Measurements from ENCODE around the gene SERPINA3.

The SERPINA3 gene

DNA sequence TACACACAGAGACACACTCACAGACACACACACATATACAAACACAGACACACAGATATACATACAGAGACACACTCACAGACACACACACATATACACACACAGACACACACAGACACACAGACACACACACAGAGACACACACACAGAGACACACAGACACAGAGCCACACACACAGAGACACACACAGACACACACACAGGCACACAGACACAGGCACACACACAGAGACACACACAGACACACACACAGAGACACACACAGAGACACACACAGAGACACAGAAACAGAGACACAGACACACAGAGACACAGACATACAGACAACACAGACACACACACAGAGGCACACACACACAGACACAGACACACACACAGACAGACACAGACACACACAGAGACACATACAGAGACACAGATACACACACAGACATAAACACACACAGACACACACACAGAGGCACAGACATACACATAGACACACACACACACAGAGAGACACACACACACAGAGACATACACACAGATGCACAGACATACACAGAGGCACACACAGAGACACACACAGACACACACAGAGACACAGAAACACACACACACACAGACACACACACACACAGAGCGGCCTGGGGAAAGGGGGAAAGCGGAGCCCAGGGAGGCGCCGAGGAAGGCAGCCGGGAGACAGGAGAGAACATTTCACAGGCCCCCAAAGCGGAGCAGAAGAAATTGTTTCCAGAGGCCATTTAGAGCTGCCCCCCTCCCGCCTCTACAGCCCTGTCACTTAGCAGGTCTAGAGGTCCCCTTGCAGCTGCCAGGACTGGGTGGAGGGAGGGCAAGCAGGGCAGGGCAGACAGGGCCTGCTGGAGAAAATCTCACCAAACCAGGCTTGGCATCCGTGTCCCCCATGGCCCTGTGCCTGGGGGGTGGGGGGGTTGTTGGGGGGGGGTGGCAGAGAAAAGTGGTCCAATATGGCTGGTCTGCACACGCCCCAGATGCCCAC lies 38.9 kb downstream of the SERPINA3 start:
- DNase-seq (ENCODE audit: low read depth in 2 of 3, low spot score in 2 of 3): no peak

DNA sequence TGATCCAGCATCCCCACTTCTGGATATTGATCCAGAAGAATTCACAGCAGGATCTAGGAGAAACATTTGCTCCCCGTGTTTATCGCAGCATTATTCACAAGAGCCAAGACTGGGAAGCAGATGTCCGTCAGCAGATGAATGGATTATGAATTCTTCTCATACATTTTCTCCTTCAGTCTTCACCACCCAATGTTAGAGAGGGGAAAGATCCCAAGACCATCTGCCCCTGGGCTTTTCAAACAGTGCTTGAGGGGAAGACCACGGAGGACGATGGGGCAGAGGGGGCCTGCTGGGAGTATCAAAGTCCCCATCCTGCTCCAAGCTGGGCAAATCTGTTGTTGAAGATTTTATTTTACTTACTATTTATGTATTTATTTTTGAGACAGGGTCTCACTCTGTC lies 41.1 kb downstream of the SERPINA3 start:
- DNase-seq (ENCODE audit: low read depth in 2 of 3, low spot score in 2 of 3): no peak

DNA sequence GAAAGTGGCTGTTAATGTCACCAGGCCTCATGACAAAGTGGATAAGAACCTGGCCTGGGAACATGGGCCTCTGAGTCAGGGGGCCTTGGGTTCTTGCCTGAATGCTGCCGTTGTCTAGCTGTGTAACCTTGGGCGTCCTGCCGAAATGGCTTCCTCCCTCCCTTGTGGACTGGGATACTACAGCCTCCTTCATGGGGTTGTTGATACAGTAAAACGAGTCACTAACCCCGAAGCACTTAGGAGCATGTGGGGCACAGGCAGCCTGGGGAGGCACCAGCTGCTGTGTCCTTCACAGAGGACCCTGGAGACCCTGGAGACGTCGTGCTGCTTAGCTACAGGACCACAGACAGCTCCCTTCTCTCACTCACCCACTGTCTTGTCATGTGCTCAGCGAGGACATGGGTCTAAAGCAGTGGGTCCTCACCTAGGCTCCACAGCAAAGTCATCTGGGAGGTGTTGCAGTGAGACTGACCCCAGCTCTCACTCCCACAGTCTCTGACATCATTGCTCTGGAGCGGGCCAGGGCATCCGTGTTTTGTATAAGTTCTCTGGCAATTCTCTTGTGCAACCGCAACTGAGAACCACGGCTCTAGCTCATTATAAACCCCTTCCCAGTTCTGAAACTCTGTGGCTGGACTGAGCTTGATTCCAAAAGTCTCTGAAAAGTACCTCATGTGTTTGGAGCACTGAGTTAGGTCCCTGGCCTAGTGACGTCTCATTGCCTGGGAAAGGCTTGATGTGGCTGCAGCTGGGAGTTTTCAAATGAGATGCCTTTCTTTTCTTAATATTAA lies 42.1 kb downstream of the SERPINA3 start:
- no peak for DNase-seq (ENCODE audit: low read depth in 2 of 3, low spot score in 2 of 3)

DNA sequence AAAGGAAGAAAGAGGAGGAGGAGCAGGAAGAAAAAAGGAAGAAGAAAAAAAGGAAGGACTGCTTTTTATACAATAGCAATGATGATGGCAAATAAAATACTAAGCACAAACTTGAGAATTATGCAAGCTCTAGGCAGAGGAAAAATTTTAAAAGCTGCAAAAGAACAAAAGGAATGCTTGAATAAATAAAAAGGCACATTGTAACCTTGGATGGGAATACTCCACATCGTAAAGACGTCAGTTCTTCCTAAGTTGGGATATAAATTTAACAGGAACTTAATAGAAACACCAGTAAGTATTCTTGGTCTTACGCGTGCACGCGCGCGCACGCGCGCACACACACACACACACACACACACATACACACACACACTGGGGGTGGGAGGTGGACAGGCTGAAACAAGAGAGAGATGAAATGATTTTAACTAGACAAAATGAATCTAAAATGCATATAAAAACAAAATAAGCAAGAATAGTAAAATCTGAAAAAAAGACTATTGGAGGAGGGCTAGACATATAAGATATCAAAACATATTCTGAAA lies 43.0 kb downstream of the SERPINA3 start:
- DNase-seq (ENCODE audit: low read depth in 2 of 3, low spot score in 2 of 3): no peak

DNA sequence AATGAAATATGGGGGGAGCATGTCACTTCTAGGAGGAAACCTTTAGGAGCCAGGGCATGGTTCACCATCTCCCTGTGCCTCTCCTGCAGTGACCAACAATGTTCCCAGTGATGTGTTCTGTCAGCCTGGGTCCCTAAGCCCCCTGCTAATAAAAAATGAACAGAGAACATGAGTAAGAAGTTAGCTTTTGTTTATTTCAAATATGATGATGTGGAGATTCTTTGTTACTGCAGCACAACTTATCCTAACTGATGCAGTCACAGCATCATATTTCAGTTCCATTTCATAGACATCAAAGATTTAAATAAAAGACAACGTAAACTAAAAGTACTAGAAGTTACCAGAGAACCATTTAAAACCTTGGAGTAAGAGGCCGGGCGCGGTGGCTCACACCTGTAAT lies 43.9 kb downstream of the SERPINA3 start:
- DNase-seq (ENCODE audit: low read depth in 2 of 3, low spot score in 2 of 3): no peak

DNA sequence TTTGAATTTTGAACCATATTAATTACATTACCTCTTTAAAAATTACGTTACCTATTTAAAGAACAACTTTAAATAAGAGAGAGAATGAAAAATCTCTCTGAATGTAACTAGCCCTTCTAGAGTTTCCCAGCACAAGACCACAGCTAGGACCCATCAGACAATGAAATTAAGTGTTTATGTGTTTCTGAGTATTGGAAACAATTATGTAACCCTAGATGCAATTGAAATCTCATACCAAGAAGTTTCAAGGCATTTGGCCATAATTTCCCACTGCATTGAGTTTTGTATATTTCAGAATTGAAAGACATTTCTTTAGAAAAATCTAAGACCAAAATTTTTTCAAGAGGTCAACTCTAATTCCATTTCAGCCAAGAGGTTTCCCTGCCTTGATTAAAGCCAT lies 47.1 kb downstream of the SERPINA3 start:
- DNase-seq (ENCODE audit: low read depth in 2 of 3, low spot score in 2 of 3): no peak

DNA sequence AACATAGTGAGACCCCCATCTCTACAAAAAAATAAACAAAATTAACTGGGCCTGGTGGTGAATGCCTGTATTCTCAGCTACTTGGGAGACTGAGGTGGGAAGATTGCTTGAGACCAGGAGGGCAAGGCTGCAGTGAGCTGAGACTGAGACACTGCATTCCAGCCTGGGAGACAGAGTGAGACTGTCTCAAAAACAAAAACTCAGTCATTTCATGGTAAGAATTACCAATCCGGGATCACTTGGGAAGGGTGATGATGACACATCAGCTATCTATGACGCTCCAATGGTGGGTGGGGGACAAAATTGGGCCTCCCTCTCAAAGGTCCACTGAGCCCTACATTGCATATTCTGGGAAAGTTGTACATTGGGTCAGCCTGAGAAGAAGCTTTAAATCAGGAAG lies 47.7 kb downstream of the SERPINA3 start:
- DNase-seq (ENCODE audit: low read depth in 2 of 3, low spot score in 2 of 3): no peak

DNA sequence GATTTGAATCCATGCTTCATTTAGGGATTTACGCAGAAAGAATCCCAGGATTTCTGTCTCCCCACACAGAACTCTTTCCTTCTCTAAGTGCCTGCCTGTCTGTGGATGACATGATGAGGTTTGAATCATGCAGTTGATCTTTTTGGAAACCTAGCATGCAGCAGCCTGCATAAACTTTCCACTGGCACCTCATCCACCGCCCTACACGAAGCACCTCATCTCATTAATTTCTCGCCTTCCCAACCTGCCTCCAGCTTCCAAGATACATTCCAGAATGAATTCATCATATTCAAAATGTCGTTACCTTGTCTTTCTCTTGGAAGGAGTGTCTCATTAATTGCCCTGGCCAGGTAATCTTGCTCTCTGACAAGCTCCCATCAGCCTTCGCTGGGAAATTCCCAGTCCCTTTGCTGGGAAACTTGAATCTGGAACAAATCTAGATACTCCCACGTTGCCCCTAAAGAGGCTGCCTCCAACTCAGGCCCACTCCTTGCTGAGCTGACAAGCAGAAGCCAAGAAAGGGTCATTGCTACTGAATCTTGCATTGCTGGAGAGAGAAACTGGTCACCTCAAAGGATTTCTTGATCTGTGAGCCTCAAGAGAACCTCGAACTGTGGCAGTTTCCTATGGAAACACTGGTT lies 48.2 kb downstream of the SERPINA3 start:
- DNase-seq (ENCODE audit: low read depth in 2 of 3, low spot score in 2 of 3): no peak

DNA sequence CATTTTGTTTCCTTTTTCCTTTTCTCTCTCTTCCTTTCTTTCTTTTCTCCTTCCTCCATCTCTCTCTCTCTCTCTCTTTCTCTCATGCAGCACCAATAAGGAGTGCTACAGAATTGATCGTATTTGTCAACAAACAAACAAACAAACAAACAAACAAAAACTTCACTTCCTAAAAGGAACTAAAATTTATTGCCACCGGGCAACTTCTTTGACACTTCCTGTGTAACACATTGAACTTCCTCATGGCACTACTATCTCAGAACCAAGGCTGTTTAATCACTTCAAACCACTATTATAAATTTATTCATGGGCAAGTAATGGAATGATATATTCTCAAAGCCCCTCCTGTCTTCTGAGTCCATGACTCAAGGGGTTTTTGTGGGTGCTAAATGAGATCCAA lies 51.3 kb downstream of the SERPINA3 start:
- DNase-seq (ENCODE audit: low read depth in 2 of 3, low spot score in 2 of 3): no peak

DNA sequence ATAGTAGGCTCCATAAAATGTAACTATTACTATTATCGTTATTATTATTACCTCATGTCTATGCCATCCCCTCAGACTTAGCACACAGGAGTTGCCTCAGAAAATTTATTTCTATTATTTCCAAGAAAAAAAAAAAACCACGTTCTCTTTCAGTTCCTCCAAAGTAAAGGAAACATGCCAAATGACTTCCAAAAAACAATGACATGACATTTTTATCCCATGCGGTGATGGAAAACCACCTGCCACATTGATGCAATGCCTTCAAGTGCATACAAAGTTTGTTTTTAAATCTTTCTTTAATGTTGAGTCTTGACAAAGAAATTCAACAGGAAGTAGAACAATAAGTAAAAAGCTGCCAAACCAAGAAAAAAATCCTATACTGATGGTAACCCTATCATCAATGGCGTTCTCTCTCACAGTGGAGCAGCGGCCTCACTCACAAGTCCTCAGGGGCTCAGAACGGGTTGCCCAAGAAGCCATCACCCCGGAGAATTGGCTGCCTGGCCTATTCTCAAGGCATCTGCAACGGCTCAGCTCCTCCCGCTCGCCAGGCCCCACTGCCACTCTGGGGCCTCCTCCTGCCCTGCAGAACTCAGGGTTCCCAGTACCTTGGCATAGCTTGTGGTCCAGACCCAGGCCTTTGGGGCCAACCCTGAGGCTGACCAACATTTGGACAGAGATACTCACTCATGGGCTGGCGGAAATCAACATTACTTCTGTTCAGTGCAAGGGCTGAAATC lies 51.9 kb downstream of the SERPINA3 start:
- no peak for DNase-seq (ENCODE audit: low read depth in 2 of 3, low spot score in 2 of 3)

DNA sequence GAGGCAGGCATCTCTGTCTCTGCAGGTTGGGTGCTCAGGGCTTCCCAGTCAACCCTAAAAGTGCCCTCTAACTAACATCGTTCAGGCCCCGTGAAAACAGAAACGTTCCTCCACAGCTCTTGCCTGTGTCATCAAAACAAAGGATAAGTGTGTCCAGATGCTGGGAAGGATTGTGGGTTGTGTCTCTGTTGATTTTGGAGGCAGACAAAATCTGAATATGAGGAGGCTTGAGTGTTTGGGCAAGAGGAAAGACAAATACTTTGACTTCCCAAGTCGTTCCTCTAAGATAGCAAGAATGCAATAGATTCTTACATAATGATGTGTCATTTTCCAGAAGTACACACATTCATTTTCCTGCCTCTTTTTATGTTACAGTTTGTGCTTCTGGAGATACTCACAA lies 52.9 kb downstream of the SERPINA3 start:
- no peak for DNase-seq (ENCODE audit: low read depth in 2 of 3, low spot score in 2 of 3)

DNA sequence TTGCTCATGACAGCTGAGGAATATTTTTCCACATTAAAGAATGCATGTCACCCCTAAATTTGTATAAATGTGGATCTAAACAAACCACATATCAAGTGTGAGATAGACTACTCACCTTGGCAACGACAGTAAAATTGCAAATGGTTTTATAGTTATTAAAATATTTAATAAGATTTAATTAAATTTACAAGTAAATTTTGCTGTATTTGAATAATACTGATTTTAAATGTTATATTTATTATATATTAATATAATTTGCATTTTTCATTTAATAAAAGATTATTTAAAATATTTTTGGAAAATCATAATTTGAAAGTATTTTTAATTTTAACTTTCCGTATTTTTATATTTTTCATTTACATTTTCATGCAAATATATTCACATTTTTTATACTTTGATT lies 53.4 kb downstream of the SERPINA3 start:
- no peak for DNase-seq (ENCODE audit: low read depth in 2 of 3, low spot score in 2 of 3)

DNA sequence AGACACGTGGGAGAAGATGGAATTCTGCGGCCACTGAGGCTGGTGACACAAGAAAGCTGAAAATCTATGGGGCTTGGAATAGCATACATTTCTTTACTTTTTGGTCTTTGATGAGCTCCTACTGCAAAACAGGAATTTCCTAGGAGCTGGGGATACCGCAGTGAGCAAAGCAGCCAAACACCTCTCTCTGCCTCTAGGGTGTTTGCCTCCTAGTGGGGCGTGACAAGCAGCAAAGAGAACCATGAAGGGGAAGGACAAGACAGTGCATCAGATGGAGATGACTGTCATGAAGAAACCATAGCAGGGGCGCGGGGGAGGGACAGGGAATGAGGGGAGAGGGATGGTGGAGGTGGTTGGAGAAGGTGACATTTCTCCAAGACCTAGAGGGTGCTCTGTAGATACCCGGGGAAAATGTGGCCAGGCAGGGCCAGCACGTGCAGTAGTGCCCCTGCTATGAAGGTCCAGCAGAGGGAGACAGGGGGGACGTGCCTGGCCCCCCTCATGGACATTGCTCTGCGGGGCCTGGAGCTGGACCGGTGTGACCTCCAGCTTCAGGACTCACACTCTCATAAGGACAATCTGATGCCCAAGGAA lies 58.6 kb downstream of the SERPINA3 start:
- DNase-seq (ENCODE audit: low read depth in 2 of 3, low spot score in 2 of 3): no peak

DNA sequence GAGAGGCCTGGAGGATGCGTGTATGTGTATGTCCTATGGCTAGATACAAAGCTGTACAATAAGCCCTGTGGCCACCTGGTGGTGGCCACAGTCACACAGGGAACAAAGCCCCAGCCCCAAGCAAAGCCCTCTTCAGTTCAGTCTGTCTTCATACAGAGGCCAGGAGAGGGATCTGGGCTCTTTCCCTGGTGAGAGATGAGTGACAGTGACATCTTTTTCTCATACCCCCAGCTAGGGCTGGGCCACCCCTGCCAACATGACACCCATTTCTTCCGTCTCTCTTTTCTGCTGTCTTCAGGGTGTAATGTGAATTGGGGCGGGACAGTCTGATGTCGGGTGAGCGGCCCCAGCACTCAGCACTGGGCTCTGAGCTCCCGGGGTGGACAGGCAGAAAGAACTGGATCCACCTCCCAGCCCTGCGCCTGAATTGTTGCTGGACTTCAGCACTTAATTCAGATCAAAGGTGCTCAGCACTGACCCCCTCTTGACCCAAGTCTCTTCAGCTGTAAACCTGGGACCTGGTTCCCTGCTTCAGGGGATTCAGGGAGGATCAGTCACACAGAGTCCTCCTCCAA lies 59.8 kb downstream of the SERPINA3 start:
- no peak for DNase-seq (ENCODE audit: low read depth in 2 of 3, low spot score in 2 of 3)

DNA sequence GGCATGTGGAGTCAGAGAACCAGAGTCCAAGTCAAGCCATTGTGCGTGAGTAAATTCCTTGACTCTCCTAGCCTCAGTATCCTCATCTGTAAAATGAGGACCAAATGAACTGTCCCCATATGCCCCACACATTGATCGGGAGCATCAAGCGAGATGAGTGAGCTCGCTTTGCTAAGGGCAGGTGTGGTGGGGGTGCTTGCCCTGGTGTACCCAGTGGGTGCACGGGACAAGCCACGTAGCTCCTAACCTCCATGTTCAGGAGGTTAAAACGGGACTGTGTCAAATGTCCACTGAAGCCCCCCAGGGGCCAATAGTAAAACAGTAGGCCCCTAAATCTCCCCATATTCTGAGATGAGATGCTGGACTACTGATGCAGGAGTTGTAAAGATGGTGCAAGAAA lies 60.9 kb downstream of the SERPINA3 start:
- no peak for DNase-seq (ENCODE audit: low read depth in 2 of 3, low spot score in 2 of 3)

All from activated CD8-positive, alpha-beta memory T cell treated with anti-CD3 and anti-CD28 coated beads for 48 hours (primary cell).